SU-DHL-6 (cell line): Measurements from ENCODE around the gene R3HDML.

ENCODE experiments used
- H2AFZ ChIP-seq: fragments of 200-600 bp; sonication (generic); 2 replicates; pipeline ENCODE4 v1.6.1; 2014; ENCODE audit warnings: low read depth, mild to moderate bottlenecking, moderate library complexity, mixed read lengths, antibody characterized with exemption, low read length; ENCODE audit not compliant: severe bottlenecking
- H3F3A ChIP-seq: fragments of 200-600 bp; shearing (Covaris generic); 2 replicates; pipeline ENCODE4 v1.6.0; 2016; ENCODE audit warnings: antibody characterized with exemption, mild to moderate bottlenecking; ENCODE audit not compliant: insufficient read depth
- H3K27ac ChIP-seq: fragments of 200-600 bp; sonication (generic); 2 replicates; pipeline ENCODE4 v1.5.1; 2016; ENCODE audit warnings: low read depth, mild to moderate bottlenecking, low read length, moderate library complexity, mixed read lengths
- H3K27me3 ChIP-seq: fragments of 200-600 bp; sonication (generic), shearing (Covaris generic); 2 replicates; pipeline ENCODE4 v1.6.0; 2014; ENCODE audit warnings: mild to moderate bottlenecking, low read length
- H3K36me3 ChIP-seq: fragments of 200-600 bp; sonication (generic); 2 replicates; pipeline ENCODE4 v1.6.1; 2014; ENCODE audit warnings: mild to moderate bottlenecking, low read length, mixed read lengths
- H3K4me2 ChIP-seq: fragments of 300-600, 200-600 bp; shearing (Covaris generic), sonication (generic); 2 replicates; pipeline ENCODE4 v1.6.0; 2014; ENCODE audit warnings: low read length, low read depth, mild to moderate bottlenecking; ENCODE audit not compliant: poor library complexity, severe bottlenecking
- H3K4me3 ChIP-seq: fragments of 200-600 bp; sonication (generic); 2 replicates; pipeline ENCODE4 v1.5.1; 2014; ENCODE audit warnings: antibody characterized with exemption, low read length, mild to moderate bottlenecking, mixed read lengths; ENCODE audit not compliant: insufficient read depth, poor library complexity, severe bottlenecking
- H3K79me2 ChIP-seq: fragments of 200-600 bp; sonication (generic); 2 replicates; pipeline ENCODE4 v1.6.1; 2014; ENCODE audit warnings: mild to moderate bottlenecking, low read length, moderate library complexity; ENCODE audit not compliant: insufficient read depth
- H3K9ac ChIP-seq: fragments of 200-600 bp; sonication (generic); 2 replicates; pipeline ENCODE4 v1.7.0; 2014; ENCODE audit warnings: mild to moderate bottlenecking, low read length
- H3K9me2 ChIP-seq: fragments of 200-600 bp; sonication (generic); replicated peaks from 2 replicates; pipeline ENCODE4 v1.6.1; 2014; ENCODE audit warnings: low read length; ENCODE audit not compliant: insufficient read depth
- H3K9me3 ChIP-seq: fragments of 200-600 bp; sonication (generic); 2 replicates; pipeline ENCODE4 v1.6.1; 2014; ENCODE audit warnings: low read length, mixed read lengths; ENCODE audit not compliant: insufficient read depth
- H4K20me1 ChIP-seq: fragments of 200-600 bp; sonication (generic); 2 replicates; pipeline ENCODE4 v1.6.1; 2014; ENCODE audit warnings: low read depth, mild to moderate bottlenecking, antibody characterized with exemption, low read length, moderate library complexity, mixed read lengths
- EZH2phosphoT487 ChIP-seq: fragments of 200-600 bp; sonication (generic), shearing (Covaris generic); conservative IDR thresholded peaks from 2 replicates; pipeline ENCODE4 v1.6.1; 2018; ENCODE audit warnings: mild to moderate bottlenecking, antibody characterized with exemption, low read length, moderate library complexity, mixed read lengths
- TF ChIP-seq, protein P1 (sequence below): fragments of 200-600 bp; sonication (generic); IDR thresholded peaks from one replicate; pipeline ENCODE4 v1.5.1; 2017; ENCODE audit warnings: antibody characterized with exemption, mild to moderate bottlenecking, low read length, moderate library complexity; ENCODE audit not compliant: insufficient read depth, poor library complexity, severe bottlenecking

R3HDML gene

DNA sequence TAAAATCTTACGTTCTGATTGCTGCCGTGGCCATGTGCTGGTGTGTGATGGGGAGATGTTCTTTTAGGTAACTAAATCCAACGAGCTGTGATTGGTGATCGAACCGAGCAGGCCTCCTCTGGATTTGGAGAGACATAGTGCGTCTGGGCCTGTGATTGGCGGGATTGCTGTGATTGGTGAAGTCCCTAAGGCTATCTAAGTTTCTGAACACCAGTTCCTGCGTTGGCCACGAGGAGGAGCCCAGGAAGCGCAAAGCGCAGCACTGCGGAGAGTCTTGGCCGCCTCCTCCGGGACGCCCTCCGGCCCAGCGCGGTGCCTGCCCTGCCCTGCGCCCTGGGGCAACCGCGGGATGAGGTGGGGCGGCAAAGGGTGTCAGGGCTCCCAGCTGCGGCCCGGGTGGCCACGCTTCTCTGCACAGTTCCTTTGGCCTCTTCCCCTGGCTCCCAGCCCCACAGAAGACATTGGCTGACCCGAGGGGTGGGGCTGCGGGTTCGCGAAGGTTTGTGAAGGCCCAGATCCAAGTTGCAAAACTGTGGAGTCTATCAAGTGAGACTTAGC is 51.7 kb downstream of the R3HDML start:
- Histone ChIP-seq H3K4me2 (no peak overlapping the region), H3K9me2 (no peaks in the 10 kb centered on the region), H2AFZ (no peak overlapping the region)

DNA sequence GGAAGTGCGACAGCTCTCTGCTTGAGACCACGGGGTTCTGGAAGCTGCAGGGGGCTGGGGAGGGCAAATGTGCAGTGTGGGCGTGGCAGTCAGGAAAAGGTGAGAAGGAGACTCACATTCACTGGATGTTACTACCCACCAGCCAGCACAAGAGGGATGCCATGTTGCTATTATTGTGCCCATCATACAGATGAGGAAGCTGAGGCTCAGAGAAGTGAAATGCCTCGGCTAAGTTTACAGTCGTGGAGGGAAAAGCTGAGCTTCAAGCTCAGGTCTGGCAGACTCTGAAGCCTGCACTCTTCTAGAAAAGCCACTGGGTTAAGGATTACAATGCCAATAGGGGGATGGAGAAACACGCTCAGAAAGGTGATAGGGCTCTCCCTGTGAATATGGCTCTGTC is 53.0 kb downstream of the R3HDML start:
- Histone ChIP-seq H4K20me1 (no peaks in the 10 kb centered on the region), H3K4me2 (no peak overlapping the region), H3K79me2 (no peaks in the 10 kb centered on the region), H3K9me3 (no peaks in the 10 kb centered on the region), H3K4me3 (no peak overlapping the region), H3K9me2 (no peaks in the 10 kb centered on the region), H3K27me3 (no peaks in the 10 kb centered on the region), H3K27ac (no peak overlapping the region), H3K36me3 (no peaks in the 10 kb centered on the region), H3F3A (no peaks in the 10 kb centered on the region), H3K9ac (no peak overlapping the region), H2AFZ (no peak overlapping the region)
- TF ChIP-seq, protein P1, sequence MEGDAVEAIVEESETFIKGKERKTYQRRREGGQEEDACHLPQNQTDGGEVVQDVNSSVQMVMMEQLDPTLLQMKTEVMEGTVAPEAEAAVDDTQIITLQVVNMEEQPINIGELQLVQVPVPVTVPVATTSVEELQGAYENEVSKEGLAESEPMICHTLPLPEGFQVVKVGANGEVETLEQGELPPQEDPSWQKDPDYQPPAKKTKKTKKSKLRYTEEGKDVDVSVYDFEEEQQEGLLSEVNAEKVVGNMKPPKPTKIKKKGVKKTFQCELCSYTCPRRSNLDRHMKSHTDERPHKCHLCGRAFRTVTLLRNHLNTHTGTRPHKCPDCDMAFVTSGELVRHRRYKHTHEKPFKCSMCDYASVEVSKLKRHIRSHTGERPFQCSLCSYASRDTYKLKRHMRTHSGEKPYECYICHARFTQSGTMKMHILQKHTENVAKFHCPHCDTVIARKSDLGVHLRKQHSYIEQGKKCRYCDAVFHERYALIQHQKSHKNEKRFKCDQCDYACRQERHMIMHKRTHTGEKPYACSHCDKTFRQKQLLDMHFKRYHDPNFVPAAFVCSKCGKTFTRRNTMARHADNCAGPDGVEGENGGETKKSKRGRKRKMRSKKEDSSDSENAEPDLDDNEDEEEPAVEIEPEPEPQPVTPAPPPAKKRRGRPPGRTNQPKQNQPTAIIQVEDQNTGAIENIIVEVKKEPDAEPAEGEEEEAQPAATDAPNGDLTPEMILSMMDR: no peak
- no peak for TF ChIP-seq EZH2phosphoT487

More for the DNA sequence above, 51.7 kb downstream of the R3HDML start:
- Histone ChIP-seq H3K36me3 (no peaks in the 10 kb centered on the region), H3K27ac (no peak overlapping the region), H3K79me2 (no peaks in the 10 kb centered on the region), H3K27me3 (no peaks in the 10 kb centered on the region), H3K9me3 (no peaks in the 10 kb centered on the region), H3F3A (no peaks in the 10 kb centered on the region), H3K4me3 (no peak overlapping the region), H3K9ac (no peak overlapping the region), H4K20me1 (no peaks in the 10 kb centered on the region)
- TF ChIP-seq, protein P1: peak; percentile 67
- TF ChIP-seq EZH2phosphoT487: no peak

DNA sequence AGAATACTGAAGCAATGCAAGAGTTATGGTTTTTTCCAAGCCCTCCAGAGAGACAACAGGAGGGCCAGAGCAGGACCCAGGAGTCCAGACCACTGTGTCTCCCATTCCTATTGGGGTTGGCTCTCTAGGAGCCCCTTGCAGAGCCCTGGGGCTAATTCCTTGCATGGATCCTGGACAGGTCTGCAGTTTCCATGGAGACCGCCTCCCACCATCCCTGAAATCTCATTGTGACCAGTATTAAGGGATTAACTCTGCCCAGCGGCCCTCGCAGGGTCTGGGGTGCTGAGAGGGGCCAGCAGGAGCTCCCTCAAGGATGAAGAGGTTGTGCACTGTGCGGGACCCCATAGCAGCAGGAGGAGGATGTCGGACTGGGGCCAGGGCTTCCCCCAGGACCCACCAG is 53.4 kb downstream of the R3HDML start:
- Histone ChIP-seq H3K9me2 (no peaks in the 10 kb centered on the region), H3K9ac (no peak overlapping the region), H3K4me2 (no peak overlapping the region), H2AFZ (no peak overlapping the region), H4K20me1 (no peaks in the 10 kb centered on the region), H3K4me3 (no peak overlapping the region), H3K79me2 (no peaks in the 10 kb centered on the region), H3F3A (no peaks in the 10 kb centered on the region), H3K27me3 (no peaks in the 10 kb centered on the region), H3K9me3 (no peaks in the 10 kb centered on the region), H3K27ac (no peak overlapping the region), H3K36me3 (no peaks in the 10 kb centered on the region)
- TF ChIP-seq, protein P1: no peak
